ENCODE data around the gene DCAF12. TPM values are rescaled to one million over a fixed set of nuclear protein-coding genes. Genes with fewer than 3 reads are reported as not detected.

DCAF12 gene
- total and polyA plus RNA-seq, 2 of the 8 experiments (the other 6 are each of a cell fraction or from before 2014, with no cell fraction given), result 22.7 to 29.2 TPM

DNA sequence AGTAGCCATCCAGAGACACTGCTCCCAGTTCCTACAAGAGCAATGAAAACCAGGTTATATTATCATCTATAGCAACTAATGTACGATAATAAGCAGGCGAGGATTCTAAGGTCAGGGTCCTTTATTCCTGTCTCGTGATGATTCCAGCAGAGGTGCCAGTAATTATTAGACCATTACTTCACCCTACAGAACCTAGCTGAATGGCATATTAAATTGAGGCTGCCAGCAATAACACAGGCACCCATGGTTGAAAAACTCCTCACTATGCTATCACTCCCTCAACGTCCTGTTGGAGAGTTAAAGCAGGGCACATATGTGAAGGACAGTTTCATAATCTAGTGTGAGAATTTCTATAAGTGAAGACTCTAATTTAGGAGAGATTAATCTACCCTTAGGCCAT, 29.7 kb downstream of the DCAF12 start:
- CTCF ChIA-PET (ENCODE audit: partially characterized antibody), result no interaction called here
- FAIRE-seq, result no peak
- no peaks in the 10 kb centered on the region for H3K23me2 ChIP-seq (ENCODE audit: low read depth, low read length)
- H4K20me1 ChIP-seq (replicated peaks in 1 of 2; ENCODE audit: control insufficient read depth in 1 of 2, insufficient read depth in 2 of 2, low read length in 2 of 2), result peaks cover 0 to 2% of the 10 kb centered on the region in 2 experiments
- WGBS, 2 experiments (ENCODE audit: extremely low coverage in 1 of 2, insufficient coverage in 1 of 2, insufficient read length in 1 of 2, insufficient replicate concordance in 2 of 2, low coverage in 1 of 2, low lambda C conversion rate in 2 of 2, missing lambda C conversion rate in 1 of 2), result 89% methylated on average over 4 of the region's 4 CpGs; no CpG with 5 or more reads in 1 of the 2 experiments
- no peak overlapping the region for H2BK120ac ChIP-seq (replicated peaks; ENCODE audit: low read depth, low read length)
- no peak overlapping the region for H3K14ac ChIP-seq (ENCODE audit: insufficient read length)
- H3K23ac ChIP-seq (ENCODE audit: insufficient read length), result no peak overlapping the region
- no peak overlapping the region for H2AK5ac ChIP-seq (ENCODE audit: low read depth, low read length)
- H3K4me2 ChIP-seq (ENCODE audit: insufficient read depth in 1 of 2, low read depth in 2 of 2, low read length in 2 of 2), result no peak overlapping the region
- H2BK15ac ChIP-seq (ENCODE audit: low read length), result no peak overlapping the region
- H2BK12ac ChIP-seq (ENCODE audit: low read depth, low read length), result no peak overlapping the region
- no peak overlapping the region for H4K8ac ChIP-seq (ENCODE audit: extremely low read depth, insufficient read depth, low read length)
- no peaks in the 10 kb centered on the region for H3K79me1 ChIP-seq (ENCODE audit: low read depth, low read length)
- no peak overlapping the region for H4K5ac ChIP-seq (ENCODE audit: insufficient read length, low read depth, low read length)
- H3K4ac ChIP-seq (replicated peaks; ENCODE audit: insufficient read length, low read depth, low read length), result no peak overlapping the region
- H3K18ac ChIP-seq (ENCODE audit: extremely low read depth, low read length), result no peak overlapping the region
- no peak for TF ChIP-seq FOSL1 (IDR thresholded peaks at IDR 0.05; ENCODE audit: insufficient read depth, low read depth, low read length)
- no peak for TF ChIP-seq POLR2AphosphoS5 (IDR thresholded peaks at IDR 0.05; ENCODE audit: low read depth, low read length)
- TF ChIP-seq, protein P1, sequence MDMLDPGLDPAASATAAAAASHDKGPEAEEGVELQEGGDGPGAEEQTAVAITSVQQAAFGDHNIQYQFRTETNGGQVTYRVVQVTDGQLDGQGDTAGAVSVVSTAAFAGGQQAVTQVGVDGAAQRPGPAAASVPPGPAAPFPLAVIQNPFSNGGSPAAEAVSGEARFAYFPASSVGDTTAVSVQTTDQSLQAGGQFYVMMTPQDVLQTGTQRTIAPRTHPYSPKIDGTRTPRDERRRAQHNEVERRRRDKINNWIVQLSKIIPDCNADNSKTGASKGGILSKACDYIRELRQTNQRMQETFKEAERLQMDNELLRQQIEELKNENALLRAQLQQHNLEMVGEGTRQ (IDR thresholded peaks at IDR 0.05; ENCODE audit: low read length), result no peak
- no peak for TF ChIP-seq HDAC6 (IDR thresholded peaks at IDR 0.05; ENCODE audit: low read depth, low read length)
- no peak for TF ChIP-seq CBX8 (IDR thresholded peaks at IDR 0.05; ENCODE audit: borderline replicate concordance, low read depth, low read length)
- TF ChIP-seq BRCA1 (IDR thresholded peaks at IDR 0.05; ENCODE audit: low read depth, low read length), result no peak
- no peak for TF ChIP-seq EGR1 (IDR thresholded peaks at IDR 0.05; ENCODE audit: borderline replicate concordance, low read depth, low read length)
- no peak for TF ChIP-seq SIN3A (conservative IDR thresholded peaks at IDR 0.05 in 1 of 2, IDR thresholded peaks at IDR 0.05 in 1 of 2; ENCODE audit: low read depth in 1 of 2, low read length in 2 of 2)
- TF ChIP-seq YY1 (IDR thresholded peaks at IDR 0.05; ENCODE audit: low read depth, low read length), result no peak
- TF ChIP-seq TBP (IDR thresholded peaks at IDR 0.05; ENCODE audit: low read depth, low read length), result no peak
- TF ChIP-seq EZH2 (IDR thresholded peaks at IDR 0.05; ENCODE audit: low read depth, low read length, severe bottlenecking), result no peak
- no peak overlapping the region for H3K9ac ChIP-seq (replicated peaks in 1 of 4; ENCODE audit: extremely low read depth in 1 of 4, low read depth in 3 of 4, low read length in 3 of 4)
- POLR2A ChIA-PET (ENCODE audit: partially characterized antibody), result interaction anchor here (0.6 kb wide), 1 partner anchor 22 kb away, joined by 4 read pairs; no protein-coding TSS in a partner anchor
- no peaks in the 10 kb centered on the region for H3K27me3 ChIP-seq (replicated peaks in 1 of 4; ENCODE audit: control insufficient read depth in 3 of 4, extremely low read depth in 1 of 4, insufficient read depth in 3 of 4, low read length in 3 of 4)
- no peak overlapping the region for H3K27ac ChIP-seq (ENCODE audit: low read depth, low read length)
- no peaks in the 10 kb centered on the region for H3K4me1 ChIP-seq (replicated peaks in 1 of 4; ENCODE audit: control insufficient read depth in 3 of 4, insufficient read depth in 4 of 4, low read length in 3 of 4)
- no peak overlapping the region for H4K91ac ChIP-seq (replicated peaks; ENCODE audit: insufficient read length, low read length)
- no peak overlapping the region for H3K56ac ChIP-seq (replicated peaks; ENCODE audit: insufficient read length, low read depth, low read length)
- H3K4me3 ChIP-seq (ENCODE audit: extremely low read depth in 1 of 4, insufficient read depth in 2 of 4, low read depth in 3 of 4, low read length in 4 of 4), result no peak overlapping the region
- peaks cover 14 to 54% (median 44%) of the 10 kb centered on the region in 4 experiments for H3K36me3 ChIP-seq (ENCODE audit: control insufficient read depth in 2 of 4, insufficient read depth in 4 of 4, low read length in 3 of 4)
- H2BK20ac ChIP-seq (ENCODE audit: low read length), result no peak overlapping the region
- H2AFZ ChIP-seq (ENCODE audit: low read length), result no peak overlapping the region
- no peaks in the 10 kb centered on the region for H3K9me3 ChIP-seq (ENCODE audit: insufficient read depth in 2 of 2, low read depth in 1 of 2, low read length in 1 of 2)
- H3K79me2 ChIP-seq (ENCODE audit: control insufficient read depth in 1 of 2, insufficient read depth in 2 of 2, low read length in 2 of 2), result no peaks in the 10 kb centered on the region
- H2BK5ac ChIP-seq (ENCODE audit: low read depth, low read length), result no peak overlapping the region
- DNase-seq (ENCODE audit: low read depth in 1 of 2, low spot score in 2 of 2), result no peak
